ENCODE data around the gene LMCD1.

DNA sequence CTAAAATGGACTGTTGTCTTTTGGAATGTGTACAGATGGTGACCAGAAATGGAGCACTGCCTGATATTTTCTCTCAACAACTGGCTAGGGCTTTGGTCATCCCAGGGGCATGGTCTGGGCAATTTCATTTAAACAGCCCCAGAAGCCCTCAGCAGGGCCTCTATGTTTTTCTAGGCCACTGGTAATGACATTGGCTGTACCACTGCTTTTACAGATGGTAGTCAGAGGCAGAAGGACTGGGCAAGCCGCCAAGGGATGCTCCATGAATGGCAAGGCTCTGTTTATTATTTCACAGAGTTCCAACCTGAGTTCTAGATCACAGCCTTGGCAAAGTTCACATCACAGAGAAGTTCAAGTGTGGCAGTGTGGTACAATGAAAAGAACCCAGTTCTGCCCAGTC lies 37.0 kb upstream of the LMCD1 start:
- TF ChIP-seq, protein P1, sequence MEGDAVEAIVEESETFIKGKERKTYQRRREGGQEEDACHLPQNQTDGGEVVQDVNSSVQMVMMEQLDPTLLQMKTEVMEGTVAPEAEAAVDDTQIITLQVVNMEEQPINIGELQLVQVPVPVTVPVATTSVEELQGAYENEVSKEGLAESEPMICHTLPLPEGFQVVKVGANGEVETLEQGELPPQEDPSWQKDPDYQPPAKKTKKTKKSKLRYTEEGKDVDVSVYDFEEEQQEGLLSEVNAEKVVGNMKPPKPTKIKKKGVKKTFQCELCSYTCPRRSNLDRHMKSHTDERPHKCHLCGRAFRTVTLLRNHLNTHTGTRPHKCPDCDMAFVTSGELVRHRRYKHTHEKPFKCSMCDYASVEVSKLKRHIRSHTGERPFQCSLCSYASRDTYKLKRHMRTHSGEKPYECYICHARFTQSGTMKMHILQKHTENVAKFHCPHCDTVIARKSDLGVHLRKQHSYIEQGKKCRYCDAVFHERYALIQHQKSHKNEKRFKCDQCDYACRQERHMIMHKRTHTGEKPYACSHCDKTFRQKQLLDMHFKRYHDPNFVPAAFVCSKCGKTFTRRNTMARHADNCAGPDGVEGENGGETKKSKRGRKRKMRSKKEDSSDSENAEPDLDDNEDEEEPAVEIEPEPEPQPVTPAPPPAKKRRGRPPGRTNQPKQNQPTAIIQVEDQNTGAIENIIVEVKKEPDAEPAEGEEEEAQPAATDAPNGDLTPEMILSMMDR (IDR thresholded peaks at IDR 0.05), result no peak
- TF ChIP-seq EZH2 (IDR thresholded peaks at IDR 0.05; ENCODE audit: borderline replicate concordance, insufficient read depth, low read depth, low read length, poor library complexity, severe bottlenecking), result no peak
